ENCODE data around the gene ADAMTS4. TPM values are rescaled to one million over a fixed set of nuclear protein-coding genes. Genes with fewer than 3 reads are reported as not detected.

ADAMTS4 gene
- total RNA-seq, 1 donor from 2014 or later: 109 TPM

- H3K27me3 ChIP-seq: no peaks in the 10 kb centered on the region
- H3K4me1 ChIP-seq: peaks cover 6 to 12% of the 10 kb centered on the region in 2 donors
- no peak overlapping the region for H3K27ac ChIP-seq
- no peak for DNase-seq (ENCODE audit: low spot score in 2 of 2)
- no peak overlapping the region for H3K4me3 ChIP-seq
- intact Hi-C loops (cut with DNase I): loop anchor here (10.0 kb wide), 1 partner anchor 124 kb away; the partner anchor contains the start of gene USF1
- TF ChIP-seq, protein P1, sequence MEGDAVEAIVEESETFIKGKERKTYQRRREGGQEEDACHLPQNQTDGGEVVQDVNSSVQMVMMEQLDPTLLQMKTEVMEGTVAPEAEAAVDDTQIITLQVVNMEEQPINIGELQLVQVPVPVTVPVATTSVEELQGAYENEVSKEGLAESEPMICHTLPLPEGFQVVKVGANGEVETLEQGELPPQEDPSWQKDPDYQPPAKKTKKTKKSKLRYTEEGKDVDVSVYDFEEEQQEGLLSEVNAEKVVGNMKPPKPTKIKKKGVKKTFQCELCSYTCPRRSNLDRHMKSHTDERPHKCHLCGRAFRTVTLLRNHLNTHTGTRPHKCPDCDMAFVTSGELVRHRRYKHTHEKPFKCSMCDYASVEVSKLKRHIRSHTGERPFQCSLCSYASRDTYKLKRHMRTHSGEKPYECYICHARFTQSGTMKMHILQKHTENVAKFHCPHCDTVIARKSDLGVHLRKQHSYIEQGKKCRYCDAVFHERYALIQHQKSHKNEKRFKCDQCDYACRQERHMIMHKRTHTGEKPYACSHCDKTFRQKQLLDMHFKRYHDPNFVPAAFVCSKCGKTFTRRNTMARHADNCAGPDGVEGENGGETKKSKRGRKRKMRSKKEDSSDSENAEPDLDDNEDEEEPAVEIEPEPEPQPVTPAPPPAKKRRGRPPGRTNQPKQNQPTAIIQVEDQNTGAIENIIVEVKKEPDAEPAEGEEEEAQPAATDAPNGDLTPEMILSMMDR (IDR thresholded peaks at IDR 0.05): no peak
- peaks cover 37 to 54% of the 10 kb centered on the region in 2 donors for H3K36me3 ChIP-seq
- no peaks in the 10 kb centered on the region for H3K9me3 ChIP-seq
Observed at GRCh38 chr1:161168906-161169305, 29.9 kb downstream of the ADAMTS4 start.

DNA sequence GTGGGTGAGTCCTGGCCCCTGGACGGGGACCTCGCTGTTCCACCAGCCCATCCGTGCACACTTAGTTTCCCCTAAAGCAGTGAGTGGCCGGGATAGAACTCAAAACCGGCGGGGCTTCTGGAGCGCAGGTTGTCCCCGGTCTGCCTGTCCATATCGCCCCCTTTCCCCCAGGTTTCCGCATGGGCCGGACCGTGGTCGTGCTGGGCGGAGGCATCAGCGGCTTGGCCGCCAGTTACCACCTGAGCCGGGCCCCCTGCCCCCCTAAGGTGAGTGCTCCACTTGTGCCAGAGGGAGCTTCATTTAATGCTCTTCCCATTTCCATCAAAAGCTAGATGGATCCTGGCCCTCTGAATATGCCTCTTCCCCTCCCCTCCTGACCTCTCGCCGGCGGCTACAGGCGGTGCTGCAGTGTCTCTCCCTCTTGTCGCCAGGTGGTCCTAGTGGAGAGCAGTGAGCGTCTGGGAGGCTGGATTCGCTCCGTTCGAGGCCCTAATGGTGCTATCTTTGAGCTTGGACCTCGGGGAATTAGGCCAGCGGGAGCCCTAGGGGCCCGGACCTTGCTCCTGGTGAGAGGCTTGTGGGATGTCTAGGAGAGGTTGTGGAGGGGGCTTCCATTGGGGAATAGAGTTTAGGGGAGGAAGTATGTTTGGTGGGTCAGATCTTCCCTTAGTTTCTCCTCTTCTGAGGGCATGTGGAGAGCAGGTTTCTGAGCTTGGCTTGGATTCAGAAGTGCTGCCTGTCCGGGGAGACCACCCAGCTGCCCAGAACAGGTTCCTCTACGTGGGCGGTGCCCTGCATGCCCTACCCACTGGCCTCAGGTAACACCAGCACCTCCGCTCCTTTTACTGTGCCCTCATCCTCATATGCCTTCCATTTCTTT is 31.9 kb downstream of the ADAMTS4 start:
- H3K4me1 ChIP-seq: peaks cover 6% of the 10 kb centered on the region in 2 donors
- H3K4me3 ChIP-seq: peak overlapping the region; percentile 62 to 86
- DNase-seq (ENCODE audit: low spot score in 2 of 2): no peak
- H3K36me3 ChIP-seq: peaks cover 29 to 44% of the 10 kb centered on the region in 2 donors
- H3K9me3 ChIP-seq: no peaks in the 10 kb centered on the region
- peak overlapping the region; percentile 69 to 90 for H3K27ac ChIP-seq
- intact Hi-C loops (cut with DNase I): loop anchor here (1.0 to 10.0 kb wide), 3 partner anchors 10 to 122 kb away; partner anchors contain the start of genes B4GALT3, DEDD and USF1
- no peaks in the 10 kb centered on the region for H3K27me3 ChIP-seq
- TF ChIP-seq, protein P1 (IDR thresholded peaks at IDR 0.05): no peak

GRCh38 chr1:161165742-161166668 is 32.8 kb downstream of the ADAMTS4 start, which contains the start of gene PPOX:
TSS of gene PPOX (plus strand) at chr1:161166426. CDS start at chr1:161166848, 422 bp downstream.
- Histone ChIP-seq H3K36me3 (peaks cover 20 to 37% of the 10 kb centered on the region in 2 donors), H3K4me3 (peak within 1 kb of the TSS; percentile 62 to 86), H3K27ac (peak within 1 kb of the TSS; percentile 69 to 90), H3K4me1 (peaks cover 6 to 12% of the 10 kb centered on the region in 2 donors), H3K27me3 (no peaks in the 10 kb centered on the region), H3K9me3 (no peaks in the 10 kb centered on the region)
- TF ChIP-seq, protein P1 (IDR thresholded peaks at IDR 0.05): peak; percentile 11 to 48 (median 33)
- DNase-seq (ENCODE audit: low spot score in 2 of 2): peak; percentile 94 to 98
- intact Hi-C loops (cut with DNase I): loop anchor here (1.0 to 10.0 kb wide), 3 partner anchors 11 to 121 kb away; partner anchors contain the start of genes B4GALT3, DEDD and USF1

DNA sequence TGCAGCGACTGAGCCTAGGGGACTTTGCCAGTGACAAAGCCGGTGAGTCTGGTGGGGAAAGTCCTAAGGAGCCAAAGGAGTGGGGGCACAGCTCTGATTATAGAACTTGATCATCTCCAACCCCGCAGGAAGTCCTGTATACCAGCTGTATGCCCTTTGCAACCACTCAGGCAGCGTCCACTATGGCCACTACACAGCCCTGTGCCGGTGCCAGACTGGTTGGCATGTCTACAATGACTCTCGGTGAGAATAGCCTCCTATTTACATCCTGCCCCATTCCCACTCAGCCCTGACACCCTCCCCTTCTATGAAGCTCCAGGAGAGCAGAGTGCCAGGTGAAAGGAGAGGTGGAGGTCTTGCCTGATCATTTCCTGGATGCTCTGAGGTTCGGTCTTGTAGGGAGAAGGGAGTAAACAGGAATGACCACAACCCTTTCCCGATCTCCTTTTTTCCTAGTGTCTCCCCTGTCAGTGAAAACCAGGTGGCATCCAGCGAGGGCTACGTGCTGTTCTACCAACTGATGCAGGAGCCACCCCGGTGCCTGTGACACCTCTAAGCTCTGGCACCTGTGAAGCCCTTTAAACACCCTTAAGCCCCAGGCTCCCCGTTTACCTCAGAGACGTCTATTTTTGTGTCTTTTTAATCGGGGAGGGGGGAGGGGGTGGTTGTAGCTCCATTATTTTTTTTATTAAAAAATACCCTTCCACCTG is 33.8 kb downstream of the ADAMTS4 start:
- peaks cover 13 to 27% of the 10 kb centered on the region in 2 donors for H3K36me3 ChIP-seq
- H3K27me3 ChIP-seq: no peaks in the 10 kb centered on the region
- peaks cover 6 to 20% of the 10 kb centered on the region in 2 donors for H3K4me1 ChIP-seq

More for the DNA sequence above, 33.8 kb downstream of the ADAMTS4 start:
- Histone ChIP-seq H3K4me3 (peak overlapping the region; percentile 62 to 86), H3K9me3 (no peaks in the 10 kb centered on the region), H3K27ac (peak overlapping the region; percentile 69 to 90)
- TF ChIP-seq, protein P1 (IDR thresholded peaks at IDR 0.05): no peak
- DNase-seq (ENCODE audit: low spot score in 2 of 2): no peak
- intact Hi-C loops (cut with DNase I): loop anchor here (10.0 kb wide), 1 partner anchor 120 kb away; the partner anchor contains the start of gene USF1

All from ascending aorta (tissue), 2 donors.